GM12878 (cell line): Measurements from ENCODE around the gene IQGAP1. TPM values are rescaled to one million over a fixed set of nuclear protein-coding genes. Genes with fewer than 3 reads are reported as not detected.
A peak's percentile ranks its signal among the peaks of the same experiment; 100 is the strongest.

Experiments used
- ATAC-seq: fragments of 200-7000 bp; cut with Tn5 transposase; 3 replicates; pipeline ENCODE4 v1.9.1; 2020; ENCODE audit warnings: mild to moderate bottlenecking, moderate library complexity
- BruUV-seq: library from RNA; stranded (reverse); fragments of 400-500 nt; replicated peaks from 2 replicates; lab custom pipeline; 2021; lab: Mats Ljungman, UMichigan
- CTCF ChIA-PET: fragments of 300-600 bp; sonication (Branson Sonifier 250); formaldehyde crosslinking; extraction: SDS; loops from one replicate; lab custom pipeline; 2021; ENCODE audit warnings: inconsistent platforms; lab: Yijun Ruan, JAX
- POLR2A ChIA-PET: fragments of 350-600 bp; formaldehyde crosslinking; extraction: SDS; loops from one replicate; lab custom pipeline; 2021; ENCODE audit warnings: inconsistent platforms; lab: Charles Lee
- RAD21 ChIA-PET: fragments of 300-600 bp; sonication (Branson Sonifier 250); formaldehyde crosslinking; loops from one replicate; lab custom pipeline; 2023; ENCODE audit warnings: antibody characterized with exemption; ENCODE audit not compliant: unreplicated experiment; lab: Charles Lee
- SMC1A ChIA-PET: fragments of 300-600 bp; sonication (Branson Sonifier 250); formaldehyde crosslinking; loops from one replicate; lab custom pipeline; 2023; ENCODE audit not compliant: unreplicated experiment, uncharacterized antibody; lab: Charles Lee
- DNase-seq: peaks from one replicate; pipeline ENCODE4 v3.0.0-alpha.2; 2011; ENCODE audit warnings: low read depth, low spot score
- FAIRE-seq: peaks from 3 replicates; lab custom pipeline; 2011; peaks lifted over from hg19 to GRCh38; lab: Jason Lieb, UNC
- H2AFZ ChIP-seq: 2 replicates; pipeline ENCODE4 v1.6.0; 2011; ENCODE audit warnings: low read depth, low read length, control low read depth; ENCODE audit not compliant: control insufficient read depth
- H3K27ac ChIP-seq: 2 replicates; pipeline ENCODE4 v1.5.1; 2011; ENCODE audit warnings: control low read depth; ENCODE audit not compliant: control insufficient read depth, insufficient read depth
- H3K27me3 ChIP-seq, 2 experiments: replicated peaks in 1 of 2; 2 replicates each; pipeline versions ENCODE4 v1.6.0 to v1.6.1; 2011; ENCODE audit warnings: low read length in 1 of 2; ENCODE audit not compliant: control insufficient read depth in 2 of 2, insufficient read depth in 2 of 2
- H3K36me3 ChIP-seq, 2 experiments: 2 replicates each; pipeline ENCODE4 v1.5.1; 2011; ENCODE audit warnings: low read length in 1 of 2; ENCODE audit not compliant: control insufficient read depth in 2 of 2, insufficient read depth in 2 of 2
- H3K4me1 ChIP-seq: 2 replicates; pipeline ENCODE4 v1.6.1; 2011; ENCODE audit warnings: mild to moderate bottlenecking, low read length, moderate library complexity, mixed read lengths; ENCODE audit not compliant: control insufficient read depth, insufficient read depth
- H3K4me2 ChIP-seq: 2 replicates; pipeline ENCODE4 v1.6.0; 2011; ENCODE audit warnings: control low read depth; ENCODE audit not compliant: control insufficient read depth, insufficient read depth
- H3K4me3 ChIP-seq: fragments of 200-600 bp; sonication (generic); 2 replicates; pipeline ENCODE4 v1.5.1; 2016
- H3K79me2 ChIP-seq: 2 replicates; pipeline ENCODE4 v1.6.0; 2011; ENCODE audit warnings: low read length; ENCODE audit not compliant: control insufficient read depth, insufficient read depth
- H3K9ac ChIP-seq: 2 replicates; pipeline ENCODE4 v1.8.0; 2011; ENCODE audit warnings: low read length, control low read depth, mixed read lengths; ENCODE audit not compliant: control insufficient read depth, insufficient read depth
- H3K9me3 ChIP-seq: replicated peaks from 3 replicates; pipeline ENCODE4 v1.5.1; 2011; ENCODE audit warnings: mild to moderate bottlenecking, low read length; ENCODE audit not compliant: control insufficient read depth, insufficient read depth
- H4K20me1 ChIP-seq: 2 replicates; pipeline ENCODE4 v1.6.0; 2011; ENCODE audit not compliant: control insufficient read depth, insufficient read depth
- SKIL ChIP-seq: fragments of 450-650 bp; IDR thresholded peaks from 2 replicates; pipeline ENCODE4 v1.6.1; 2017; ENCODE audit warnings: mild to moderate bottlenecking, low read depth, inconsistent platforms; ENCODE audit not compliant: poor library complexity, severe bottlenecking
- WGBS: methylation state at CpG from one replicate; pipeline ENCODE4 v1.1.6; 2016; ENCODE audit warnings: low lambda C conversion rate; ENCODE audit not compliant: insufficient replicate concordance, insufficient coverage; ENCODE audit errors: missing lambda C conversion rate; 5-methylcytosine and 5-hydroxymethylcytosine counted together
- in situ Hi-C: fragments of 300-500 bp; cut with MboI; formaldehyde crosslinking; loops from 9 replicates; pipeline ENCODE4 v1.14.3; 2018; ENCODE audit warnings: mixed read lengths
- intact Hi-C: fragments of 100-400 bp; cut with micrococcal nuclease; formaldehyde crosslinking; loops from one replicate; pipeline ENCODE4 v1.14.2; 2022; ENCODE audit not compliant: unreplicated experiment
- polyA plus RNA-seq, 11 experiments: library from polyadenylated mRNA; depleted of rRNA in 4 of 11; unstranded in 6 of 11; stranded (reverse) in 5 of 11; fragments of >200 nt; fragmentation: Nextera tagmentation in 4 of 11; fragmentation: Illumina TruSeq in 1 of 11; extraction: Ambion mirVana in 4 of 11; extraction: Trizol in 1 of 11; gene quantifications; 1 replicate in 1 of 11; 2 replicates in 10 of 11; pipeline versions ENCODE4 v1.2.1 to v1.2.3, GENCODE V29; 2011 to 2016; ENCODE audit warnings: inconsistent platforms in 2 of 11, missing spikeins in 2 of 11, low read depth in 1 of 11
- total RNA-seq, 4 experiments: library from RNA; depleted of rRNA in 3 of 4; stranded (reverse); fragments of >200 nt in 3 of 4; fragmentation: Illumina TruSeq in 1 of 4; extraction: Trizol in 1 of 4; gene quantifications; 2 replicates each; pipeline versions ENCODE4 v1.2.1 to v1.2.3, GENCODE V29; 2013 to 2021

The IQGAP1 gene
- total and polyA plus RNA-seq, 10 of the 15 experiments (the other 5 are each of a cell fraction or from before 2014, with no cell fraction given) = 65.2 to 250 (median 112) TPM

DNA sequence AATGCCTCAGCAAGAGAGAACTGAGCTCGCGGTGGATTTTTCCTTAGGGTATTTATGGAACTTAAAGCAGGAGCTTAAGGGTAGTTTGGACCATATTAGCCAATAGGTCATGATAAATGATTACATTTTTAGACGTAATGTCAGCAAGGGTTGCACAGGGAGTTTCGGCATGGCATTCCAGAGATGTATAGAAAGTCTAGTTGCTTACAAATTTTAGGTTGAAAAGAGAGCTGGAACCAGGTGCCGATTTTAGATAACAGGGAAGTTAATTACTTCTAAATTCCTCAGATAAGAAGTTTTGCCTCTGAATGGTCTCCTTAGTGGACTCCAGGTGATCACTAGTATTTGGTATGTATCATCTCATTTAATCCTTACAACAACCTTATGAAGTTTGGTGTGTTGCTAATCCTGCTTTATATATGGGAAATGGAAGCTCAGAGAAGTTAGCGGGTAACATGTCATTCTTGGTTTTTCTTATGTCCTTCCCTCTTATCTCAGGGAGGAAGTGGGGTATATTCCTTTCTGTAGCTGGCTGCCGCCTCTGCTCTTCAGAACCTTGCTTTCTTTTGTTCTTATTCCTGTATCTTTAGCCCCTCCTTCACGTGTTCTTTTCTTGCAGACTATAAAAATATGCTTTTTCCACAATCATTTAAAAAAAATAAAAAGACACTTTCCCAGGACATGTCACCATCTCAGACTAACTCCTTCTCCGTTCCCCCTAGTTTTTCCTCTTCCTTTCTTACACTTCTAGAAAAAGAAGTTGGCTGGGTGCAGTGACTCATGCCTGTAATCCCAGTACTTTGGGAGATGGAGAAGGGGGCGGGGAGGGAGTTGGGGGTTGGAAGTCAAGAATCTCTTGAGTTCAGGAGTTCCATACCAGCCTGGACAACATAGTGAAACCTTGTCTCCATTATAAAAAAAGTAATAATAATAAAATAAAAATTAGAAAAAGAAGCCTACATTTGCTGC lies 25.7 kb downstream of the IQGAP1 start:
- H3K4me3 ChIP-seq = no peak overlapping the region
- RAD21 ChIA-PET = interaction anchor here (1.1 to 2.9 kb wide), 6 partner anchors 9 to 94 kb away, joined by 3 to 10 read pairs (median 6); partner anchors contain the start of gene IQGAP1
- H2AFZ ChIP-seq = no peak overlapping the region
- H3K9me3 ChIP-seq = peaks cover 2% of the 10 kb centered on the region; the same call in 2 of the 3 replicates
- intact Hi-C loops (no loop called here), in situ Hi-C loops (no loop called here)
- CTCF ChIA-PET = interaction anchor here (0.8 to 2.3 kb wide), 9 partner anchors 8 to 214 kb away, joined by 3 to 7 read pairs (median 4); no protein-coding TSS in a partner anchor
- H3K36me3 ChIP-seq = peaks cover 2 to 3% of the 10 kb centered on the region in 2 experiments; a peak in 2 of 4 replicates
- H3K4me2 ChIP-seq = peak overlapping the region; percentile 59
- no peaks in the 10 kb centered on the region for H3K27me3 ChIP-seq
- H3K79me2 ChIP-seq = peaks cover 61% of the 10 kb centered on the region
- FAIRE-seq = no peak
- no peaks in the 10 kb centered on the region; the same call in 1 of the 2 replicates for H4K20me1 ChIP-seq
- no peak for TF ChIP-seq SKIL
- TF ChIP-seq, all 136 proteins: peak for 0
- H3K4me1 ChIP-seq = peaks cover 25% of the 10 kb centered on the region
- WGBS = 86% methylated on average over 10 of the region's 10 CpGs
- ChIA-PET POLR2A (interaction anchor here (0.6 to 2.5 kb wide), 6 partner anchors 9 to 438 kb away, joined by 3 to 12 read pairs (median 4); partner anchors contain the start of gene IQGAP1), SMC1A (interaction anchor here (0.8 to 4.4 kb wide), 15 partner anchors 9 to 234 kb away, joined by 3 to 38 read pairs (median 4); partner anchors contain the start of gene IQGAP1)
- H3K27ac ChIP-seq = peak overlapping the region; percentile 45
- BruUV-seq = no TSS peak
- DNase-seq (no peak), ATAC-seq (no peak)
- H3K9ac ChIP-seq = no peak overlapping the region
